ENCODE results near the gene WDR33.

Gene WDR33

GRCh38 chr2:127651381-127651809 is 159.6 kb downstream of the WDR33 start:
- no peak for TF ChIP-seq CTCF (IDR thresholded peaks at IDR 0.05; ENCODE audit: low read length, missing control alignments)
- no peak for DNase-seq (ENCODE audit: low read depth)
- H3K4me3 ChIP-seq (replicated peaks; ENCODE audit: low read depth, low read length), result no peak overlapping the region
